ENCODE measurements around the gene TLL2. TPM values are rescaled to one million over a fixed set of nuclear protein-coding genes. Genes with fewer than 3 reads are reported as not detected.

Gene TLL2
- total and polyA plus RNA-seq, 2 donors (not counting 3 experiments of a cell fraction or from before 2014, with no cell fraction given), result 0.03 to 0.20 TPM

- Histone ChIP-seq H2AFZ (ENCODE audit: low read depth, low read length) (no peak overlapping the region), H3K9me3 (replicated peaks; ENCODE audit: control insufficient read depth, insufficient read depth, low read length) (no peaks in the 10 kb centered on the region), H3K9ac (replicated peaks; ENCODE audit: extremely low read depth, insufficient read depth, low read length) (no peak overlapping the region), H3K36me3 (ENCODE audit: control insufficient read depth in 2 of 2, extremely low read depth in 1 of 2, insufficient read depth in 2 of 2, low read length in 2 of 2) (no peaks in the 10 kb centered on the region), H3K4me1 (ENCODE audit: control insufficient read depth, extremely low read depth, insufficient read depth, low read length) (peaks cover 16% of the 10 kb centered on the region), H4K20me1 (replicated peaks; ENCODE audit: control insufficient read depth, extremely low read depth, insufficient read depth, low read length) (no peaks in the 10 kb centered on the region), H3K4me2 (ENCODE audit: insufficient read depth, low read length) (no peak overlapping the region), H3K27ac (ENCODE audit: insufficient read depth, low read depth, low read length) (no peak overlapping the region), H3K9me1 (replicated peaks; ENCODE audit: control insufficient read depth, extremely low read depth, insufficient read depth, low read length) (no peaks in the 10 kb centered on the region), H3K4me3 (replicated peaks in 1 of 3; ENCODE audit: insufficient read depth in 1 of 3, low read depth in 1 of 3, low read length in 3 of 3) (no peak overlapping the region), H3K27me3 (ENCODE audit: control insufficient read depth in 2 of 2, insufficient read depth in 2 of 2, low read length in 2 of 2) (peaks cover 16 to 26% of the 10 kb centered on the region in 2 experiments), H3K79me2 (ENCODE audit: control insufficient read depth, insufficient read depth, low read length) (no peaks in the 10 kb centered on the region)
- CTCF ChIA-PET, result interaction anchor here (1.1 to 2.7 kb wide), 5 partner anchors 12 to 142 kb away, joined by 3 to 19 read pairs (median 7); no protein-coding TSS in a partner anchor
- FAIRE-seq (no peak), DNase-seq (ENCODE audit: low read depth, low spot score) (no peak)
- no TSS peak for BruUV-seq (replicated peaks)
- intact Hi-C loops (cut with micrococcal nuclease) (no loop called here), dilution Hi-C loops (cut with MboI; ENCODE audit: extremely low pct_ligation_motif_present, low sequenced_read_pairs) (no loop called here)
- TF ChIP-seq POLR2AphosphoS5 (IDR thresholded peaks at IDR 0.05; ENCODE audit: insufficient read depth, low read depth, low read length), result no peak
- TF ChIP-seq MAX (IDR thresholded peaks at IDR 0.05; ENCODE audit: insufficient read depth, insufficient read length), result no peak
- no peak for TF ChIP-seq MYC (IDR thresholded peaks at IDR 0.05; ENCODE audit: low read depth, low read length)
- no peak for TF ChIP-seq EZH2 (IDR thresholded peaks at IDR 0.05; ENCODE audit: borderline replicate concordance, low read depth, low read length, severe bottlenecking)
- TF ChIP-seq CTCF (IDR thresholded peaks at IDR 0.05; ENCODE audit: extremely low read depth in 1 of 2, insufficient read depth in 1 of 2, low read depth in 1 of 2, low read length in 2 of 2), result no peak
- no peak for TF ChIP-seq GATA2 (IDR thresholded peaks at IDR 0.05; ENCODE audit: insufficient read depth, insufficient read length, low read depth, low read length)
- no peak for TF ChIP-seq FOS (IDR thresholded peaks at IDR 0.05; ENCODE audit: borderline replicate concordance, insufficient read depth, low read length)
- TF ChIP-seq JUN (IDR thresholded peaks at IDR 0.05; ENCODE audit: borderline replicate concordance, insufficient read depth, insufficient read length, low read depth), result no peak
- TF ChIP-seq POLR2A (IDR thresholded peaks at IDR 0.05; ENCODE audit: low read depth, low read length), result no peak
- POLR2A ChIA-PET, result no interaction called here
Observed at GRCh38 chr10:96509017-96509641, 4.6 kb downstream of the TLL2 start.
